GM19239 (cell line): Measurements from ENCODE around the gene NEK11.

Experiments
- DNase-seq: peaks from one replicate; pipeline ENCODE4 v3.0.0; 2011; ENCODE audit warnings: low spot score; ENCODE audit not compliant: insufficient read length
- FAIRE-seq: peaks from 2 replicates; lab custom pipeline; 2011; peaks lifted over from hg19 to GRCh38; lab: Jason Lieb, UNC

NEK11 gene

DNA sequence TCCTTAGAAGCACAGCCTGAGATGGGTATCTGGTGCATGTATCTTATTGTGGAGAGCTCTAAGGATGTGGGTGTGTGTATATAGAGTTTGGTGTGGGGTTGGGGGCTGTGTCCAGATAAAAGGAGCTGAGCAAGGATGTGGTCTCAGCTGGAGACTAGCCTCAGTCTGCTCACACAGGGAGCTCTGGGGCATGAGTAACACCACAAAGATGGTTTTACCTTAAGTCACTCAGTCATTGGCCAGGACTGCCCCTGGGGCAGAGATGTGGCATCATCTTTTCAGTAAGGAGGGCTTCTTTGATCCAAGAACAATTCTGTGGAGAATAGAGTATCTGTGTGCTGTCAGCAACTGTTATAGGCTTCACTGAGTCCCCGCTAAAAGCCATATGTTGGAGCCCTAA lies 191.5 kb downstream of the NEK11 start:
- FAIRE-seq, result no peak
- no peak for DNase-seq

DNA sequence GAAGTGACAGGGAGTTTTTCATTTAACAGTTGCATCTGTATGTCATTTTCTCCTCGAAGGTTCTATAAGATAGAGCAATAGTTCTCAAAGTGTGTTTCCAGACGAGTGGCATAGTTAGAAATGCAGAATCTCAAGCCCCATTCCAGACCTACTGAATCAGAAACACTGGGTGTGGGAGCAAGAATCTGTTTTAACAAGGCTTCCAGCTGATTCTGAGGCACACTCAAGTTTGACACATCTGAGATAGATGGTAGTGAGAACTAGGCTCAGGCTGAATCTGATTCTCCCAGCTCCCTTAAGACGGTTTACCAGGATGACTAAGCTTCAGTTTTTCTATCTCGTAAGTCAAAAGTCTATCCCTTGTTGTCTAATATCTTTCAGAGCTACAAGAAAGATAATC lies 195.1 kb downstream of the NEK11 start:
- no peak for DNase-seq
- FAIRE-seq, result no peak

DNA sequence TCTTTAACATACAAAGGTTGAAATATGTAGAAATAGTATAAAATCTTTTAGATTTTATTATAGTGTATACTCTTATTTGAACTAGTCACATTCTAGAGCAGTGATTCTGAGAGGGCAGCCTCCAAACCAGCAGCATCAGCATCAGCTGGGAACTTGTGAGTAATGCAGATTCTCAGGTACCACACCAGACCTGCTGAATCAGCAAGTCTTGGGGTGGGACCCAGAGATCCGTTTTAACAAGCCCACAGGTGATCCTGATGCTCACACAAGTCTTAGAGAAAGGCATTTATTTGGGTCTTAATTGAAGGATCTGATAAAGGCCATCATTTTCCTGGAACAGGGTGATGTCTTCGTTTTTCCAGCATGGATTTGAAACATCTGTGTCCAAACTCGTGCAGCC lies 195.9 kb downstream of the NEK11 start:
- DNase-seq (no peak), FAIRE-seq (no peak)

DNA sequence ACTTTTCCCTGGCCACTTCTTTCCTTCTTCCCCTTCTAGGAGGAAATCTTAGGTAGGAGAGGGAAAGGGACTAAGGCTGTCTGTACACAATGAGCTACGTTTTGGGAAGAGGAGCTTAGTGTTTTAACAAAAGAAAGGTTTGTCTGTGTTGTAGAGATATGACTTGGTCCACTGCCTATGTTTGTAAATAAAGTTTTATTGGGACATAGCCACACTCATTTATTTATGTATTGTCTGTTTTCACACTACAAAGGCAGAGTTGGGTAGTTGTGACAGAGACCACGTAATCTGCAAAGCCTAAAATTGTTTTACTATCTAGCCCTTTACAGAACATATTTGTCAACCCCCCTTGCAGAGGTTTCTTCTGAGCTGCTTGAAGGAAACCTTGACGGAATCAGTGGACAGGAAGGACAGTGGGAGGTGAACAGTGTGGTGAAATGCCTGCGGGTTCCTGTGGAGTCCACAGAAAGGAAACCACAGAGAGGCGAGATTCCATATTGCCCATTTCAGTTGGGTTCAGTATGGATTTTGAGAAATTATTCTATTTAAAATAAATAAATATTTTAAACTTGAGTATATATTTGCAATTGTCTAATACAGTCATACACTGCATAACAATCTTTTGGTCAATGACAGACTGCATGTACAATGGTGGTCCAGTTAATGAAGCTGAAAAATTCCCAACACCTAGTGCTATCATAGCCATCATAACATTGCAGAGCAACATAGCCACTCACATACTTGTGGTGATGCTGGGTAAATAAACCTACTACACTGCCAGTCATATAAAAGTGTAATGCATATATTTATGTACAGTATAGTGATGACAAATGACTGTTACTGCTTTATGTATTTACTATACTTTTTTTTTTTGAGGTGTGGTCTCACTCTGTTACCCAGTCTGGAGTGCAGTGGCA lies 197.0 kb downstream of the NEK11 start:
- FAIRE-seq (no peak), DNase-seq (no peak)

DNA sequence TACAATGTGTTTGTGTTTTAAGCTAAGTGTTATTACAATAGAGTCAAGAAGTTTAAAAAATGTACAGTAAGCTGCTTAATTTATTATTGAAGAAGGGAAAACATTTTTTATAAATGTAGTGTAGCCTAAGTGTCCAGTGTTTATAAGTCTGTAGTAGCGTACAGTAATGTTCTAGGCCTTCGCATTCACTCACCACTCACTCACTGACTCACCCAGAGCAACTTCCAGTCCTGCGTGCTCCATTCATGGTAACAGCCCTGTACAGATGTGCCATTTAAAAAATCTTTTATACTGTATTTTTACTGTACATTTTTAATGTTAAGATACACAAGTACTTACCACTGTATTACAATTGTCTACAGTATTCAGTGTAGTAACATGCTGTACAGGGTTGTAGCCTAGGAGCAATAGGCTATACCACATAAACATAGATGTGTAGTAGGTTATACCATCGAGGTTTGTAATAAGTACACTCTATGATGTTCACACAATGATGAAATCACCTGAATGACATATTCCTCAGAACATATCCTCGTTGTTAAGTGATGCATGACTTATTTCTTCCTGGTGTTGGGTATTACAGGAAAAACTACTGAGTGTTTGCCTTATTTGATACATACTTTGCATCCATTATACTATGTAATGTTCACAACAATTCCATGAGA lies 198.3 kb downstream of the NEK11 start:
- DNase-seq, result no peak
- no peak for FAIRE-seq

DNA sequence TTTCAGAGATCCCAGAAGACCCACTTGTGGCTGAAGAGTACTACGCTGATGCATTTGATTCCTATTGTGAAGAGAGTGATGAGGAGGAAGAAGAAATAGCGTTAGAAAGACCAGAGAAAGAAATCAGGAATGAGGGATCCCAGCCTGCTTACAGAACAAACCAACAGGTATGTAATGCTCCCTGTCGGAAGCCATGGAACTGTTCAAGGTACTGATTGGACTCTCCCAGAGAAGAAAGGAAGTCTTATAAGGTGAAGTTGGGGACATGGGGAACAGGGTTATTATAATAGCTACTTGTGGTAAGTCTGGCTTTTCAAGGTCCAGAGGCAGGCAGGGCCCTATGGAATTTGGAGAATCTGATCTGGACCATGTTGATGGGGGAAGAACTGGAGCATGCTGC lies 201.8 kb downstream of the NEK11 start:
- DNase-seq (no peak), FAIRE-seq (no peak)

DNA sequence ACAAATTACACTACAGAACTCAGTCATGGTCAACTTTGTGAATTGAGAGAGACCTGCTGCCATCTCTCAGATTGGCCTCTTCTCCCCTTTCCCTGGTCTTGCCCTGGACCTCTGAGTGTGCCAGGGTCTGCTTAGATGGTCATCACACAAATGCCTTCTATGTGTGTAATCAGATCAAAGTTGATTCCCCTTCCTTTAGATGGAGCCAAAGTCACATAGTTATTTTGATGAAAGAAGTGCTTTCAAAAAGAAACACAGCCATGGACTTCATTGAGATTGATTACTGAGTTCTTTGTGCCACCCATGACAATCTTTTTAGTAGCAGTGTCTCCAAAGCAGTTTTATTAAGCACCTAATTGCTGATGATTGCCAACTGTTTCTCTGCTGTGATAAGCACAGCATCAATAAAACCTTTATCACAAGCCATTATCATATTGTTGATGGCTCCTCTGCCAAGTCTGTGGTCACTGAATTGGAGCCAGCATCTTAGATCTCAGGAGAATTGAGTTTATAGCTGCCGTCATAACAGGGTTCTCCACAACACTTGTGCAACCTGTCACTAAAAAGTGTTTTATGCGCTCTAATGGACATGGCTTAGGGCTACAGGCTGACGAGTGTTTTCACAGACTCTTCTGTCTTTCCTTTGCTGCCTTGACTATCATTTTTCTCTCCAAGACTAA lies 205.2 kb downstream of the NEK11 start:
- FAIRE-seq, result no peak

DNA sequence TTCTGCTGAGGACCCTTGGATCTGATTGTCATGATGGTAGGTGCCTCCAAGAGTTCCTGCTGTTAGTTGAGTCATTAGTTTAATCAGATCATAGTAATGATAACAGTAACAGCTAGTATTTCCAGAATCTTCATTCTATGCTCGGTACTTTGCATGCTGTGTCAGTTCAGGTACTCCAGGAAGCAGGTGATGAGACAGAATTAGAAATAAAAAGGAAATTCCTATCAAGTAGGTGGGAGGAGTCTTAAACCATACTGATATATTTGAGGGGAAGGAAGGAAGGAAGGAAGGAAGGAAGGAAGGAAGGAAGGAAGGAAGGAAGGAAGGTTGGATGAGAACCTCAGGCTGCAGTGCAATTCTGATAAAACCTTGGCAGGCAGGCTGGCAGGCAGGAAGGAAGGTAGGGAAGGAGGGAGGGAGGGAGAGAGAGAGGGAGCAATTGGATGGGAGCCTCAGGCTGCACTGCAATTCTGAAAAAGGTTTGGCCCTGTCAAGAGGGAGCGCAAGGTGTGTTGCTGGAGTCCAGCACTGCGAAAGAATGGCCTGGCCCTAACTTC lies 206.1 kb downstream of the NEK11 start:
- FAIRE-seq (no peak), DNase-seq (no peak)

More for the DNA sequence above, 205.2 kb downstream of the NEK11 start:
- DNase-seq, result no peak

DNA sequence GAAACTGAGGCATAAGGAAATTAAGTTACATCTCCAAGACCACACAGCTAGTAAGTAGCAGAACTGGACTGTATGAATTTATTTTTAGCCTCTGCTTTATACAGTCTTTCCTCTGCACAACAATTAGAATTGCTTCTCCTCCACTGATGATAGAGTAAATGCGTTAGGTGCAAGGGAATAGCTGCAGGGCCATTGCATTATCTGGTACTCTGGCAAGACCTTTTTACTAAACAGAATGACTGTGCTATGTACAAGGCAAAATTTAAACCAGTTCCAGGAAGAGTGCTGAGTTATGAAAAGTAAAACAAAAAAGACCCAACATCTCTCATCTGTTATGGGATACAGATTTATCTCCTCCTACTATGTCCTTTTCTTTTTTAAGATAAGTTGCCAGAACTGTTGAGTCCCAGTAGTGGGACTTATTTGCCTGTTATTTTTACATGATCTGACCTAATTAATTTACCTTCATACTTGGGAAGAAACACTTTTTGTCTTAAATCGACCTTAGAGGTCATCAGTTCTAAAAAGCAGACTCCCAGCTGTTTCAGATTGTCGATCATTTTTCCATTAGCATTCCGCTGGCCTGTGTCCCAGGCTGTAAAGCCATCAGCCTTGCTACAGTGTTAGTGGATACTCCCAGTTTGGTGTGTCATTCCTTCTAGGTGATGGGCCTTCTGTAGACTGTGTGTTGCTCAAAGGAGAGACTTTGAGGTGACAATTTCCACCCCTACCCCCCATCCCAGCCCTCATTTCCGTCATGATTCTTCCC lies 207.4 kb downstream of the NEK11 start:
- no peak for FAIRE-seq
- no peak for DNase-seq

DNA sequence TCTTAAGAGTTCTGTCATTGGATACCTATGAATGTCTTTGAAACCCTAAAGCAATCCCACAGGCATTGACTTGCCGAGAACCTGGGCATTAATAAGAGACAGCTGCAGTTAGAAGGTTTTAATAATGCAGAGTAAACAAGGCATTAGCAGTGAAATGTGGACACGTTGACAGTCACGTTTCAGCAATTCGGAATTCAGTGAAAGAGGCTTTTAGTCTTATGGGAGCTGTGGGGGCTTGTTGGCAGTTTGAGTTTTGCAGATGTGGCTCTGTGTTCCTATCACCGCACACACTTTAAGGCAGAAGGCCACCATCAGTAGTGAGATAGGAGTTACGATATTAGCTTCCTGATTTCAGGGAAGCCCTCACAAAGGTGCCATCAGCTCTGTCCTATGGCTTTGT lies 209.7 kb downstream of the NEK11 start:
- FAIRE-seq, result no peak
- no peak for DNase-seq

DNA sequence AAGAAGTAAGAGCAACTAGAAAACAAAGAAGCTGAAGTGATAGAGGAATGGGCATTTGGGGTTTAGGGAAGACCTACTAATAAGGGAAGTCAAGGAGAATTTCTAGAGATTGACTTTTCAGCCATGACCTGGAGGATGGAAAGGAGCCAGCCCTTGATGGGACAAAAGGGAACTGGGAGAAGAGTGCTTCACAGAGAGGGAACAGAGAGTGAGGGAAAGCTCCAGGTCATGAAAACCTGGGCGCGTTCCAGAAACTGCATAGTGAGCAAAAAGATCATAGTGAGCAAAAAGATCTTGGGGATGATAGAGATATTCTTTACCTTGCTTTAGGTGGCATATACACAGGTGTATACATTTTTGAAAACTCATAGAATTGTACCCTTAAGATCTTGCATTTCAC lies 211.8 kb downstream of the NEK11 start:
- DNase-seq, result no peak

DNA sequence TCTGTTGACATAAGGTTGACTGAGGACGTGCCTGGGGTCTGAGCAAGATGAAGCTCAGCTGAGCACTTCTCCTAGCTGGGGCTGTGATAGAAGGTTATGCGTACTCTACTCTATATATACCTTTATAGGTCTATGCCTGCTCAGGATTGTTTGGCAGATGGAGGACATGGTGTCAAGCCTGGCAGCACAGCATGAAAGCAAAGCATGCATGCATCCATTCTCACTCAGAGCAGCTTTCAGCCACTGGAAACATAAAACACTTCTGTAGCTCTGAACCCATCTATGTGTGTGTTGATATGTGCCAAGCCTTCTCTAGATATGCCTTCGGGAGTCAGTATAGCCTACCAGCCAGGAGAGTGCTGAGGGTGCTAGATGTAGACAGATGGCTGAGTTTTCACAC lies 212.6 kb downstream of the NEK11 start:
- FAIRE-seq (no peak), DNase-seq (no peak)

More for the DNA sequence above, 211.8 kb downstream of the NEK11 start:
- no peak for FAIRE-seq

DNA sequence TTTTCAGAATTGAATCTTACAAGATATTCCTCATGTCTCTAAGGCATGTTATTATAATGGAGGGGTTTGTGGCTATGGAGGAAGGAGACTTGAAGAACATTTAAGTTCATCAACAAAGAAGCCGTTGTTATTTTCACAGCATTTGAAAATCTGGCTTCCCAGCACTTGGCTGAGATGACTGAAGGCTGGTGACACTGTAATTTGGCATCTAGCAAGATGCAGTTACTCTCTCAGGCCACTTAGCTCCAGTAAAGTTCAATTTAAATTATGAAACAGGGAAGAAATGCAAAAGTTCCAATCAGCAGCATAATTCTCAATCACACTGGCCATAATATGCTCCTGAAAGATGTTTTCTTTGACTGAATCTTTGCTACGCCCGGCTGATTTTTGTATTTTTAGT lies 215.5 kb downstream of the NEK11 start:
- no peak for DNase-seq
- no peak for FAIRE-seq

DNA sequence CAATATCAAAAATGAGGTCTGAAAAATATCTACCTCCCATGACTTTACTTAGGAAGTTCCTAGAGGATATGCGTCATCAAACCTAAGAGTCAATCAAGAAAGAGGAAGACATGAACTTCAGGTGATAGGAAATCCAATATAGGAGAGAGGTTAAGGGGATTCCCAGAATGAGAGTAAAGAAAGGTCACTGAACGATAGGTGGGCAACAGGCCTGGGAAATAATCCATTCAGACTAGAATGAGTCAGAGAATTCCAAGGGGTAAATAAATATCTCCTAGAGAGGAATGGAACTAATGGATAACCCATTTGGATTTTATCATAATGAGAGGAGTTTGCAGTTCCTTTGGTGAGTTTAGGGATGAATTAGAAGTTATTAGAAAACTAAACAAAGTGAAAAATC lies 223.8 kb downstream of the NEK11 start:
- no peak for FAIRE-seq
- no peak for DNase-seq

DNA sequence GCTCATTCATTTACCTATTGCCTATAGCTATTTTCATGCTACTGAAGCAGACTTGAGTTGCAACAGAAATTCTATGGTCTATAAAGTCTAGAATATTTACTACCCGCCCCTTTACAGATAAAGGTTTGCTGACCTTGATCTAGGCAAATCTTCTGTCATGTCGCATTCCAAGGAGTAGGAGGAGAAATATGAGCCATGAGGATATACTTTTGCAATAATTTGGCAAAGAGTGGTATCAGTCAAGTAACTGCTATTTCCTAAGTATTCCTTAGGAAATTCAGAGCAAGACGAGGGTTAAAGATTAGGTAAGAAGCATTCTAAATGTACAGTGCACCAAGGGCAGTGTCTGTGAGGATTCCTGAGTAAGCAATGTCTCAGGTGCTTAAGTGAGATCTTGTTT lies 233.8 kb downstream of the NEK11 start:
- no peak for FAIRE-seq
- no peak for DNase-seq

DNA sequence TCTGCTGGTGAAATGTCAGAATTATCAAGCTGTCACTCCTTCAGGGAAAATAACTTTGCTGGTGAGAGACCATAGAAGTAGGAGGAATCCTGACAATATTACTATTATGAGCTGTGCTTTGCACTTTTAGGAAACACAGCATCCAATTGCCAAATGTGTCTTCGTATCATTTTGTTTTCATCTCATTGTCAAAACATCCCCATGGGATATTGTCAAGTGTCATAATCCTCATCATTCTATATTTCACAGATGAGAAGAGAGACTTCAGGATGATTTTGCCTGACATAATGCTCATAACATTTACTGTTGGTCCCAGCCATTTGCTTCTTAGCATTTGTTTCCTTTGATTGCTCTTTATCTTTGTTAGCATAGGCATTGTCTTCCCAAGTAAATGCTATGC lies 234.4 kb downstream of the NEK11 start:
- DNase-seq (no peak), FAIRE-seq (no peak)

DNA sequence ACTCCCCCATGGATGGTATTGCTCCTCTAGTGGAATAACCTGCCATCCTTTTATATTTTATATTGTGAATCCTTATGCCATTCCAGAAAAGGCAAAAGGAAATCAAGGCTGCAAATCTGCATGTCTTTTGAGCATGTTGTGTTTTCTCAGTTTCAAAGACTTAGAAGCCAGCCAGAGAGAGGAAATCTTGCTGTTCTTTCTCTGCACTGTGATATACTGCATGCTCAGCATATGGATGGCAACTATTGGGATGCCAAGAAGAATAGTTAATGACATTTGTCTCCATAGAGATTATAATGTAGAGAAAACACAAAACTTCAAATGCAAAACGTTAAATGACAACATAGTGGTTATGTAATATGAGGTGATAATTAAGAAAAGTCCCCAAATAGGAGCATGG lies 248.9 kb downstream of the NEK11 start:
- FAIRE-seq (no peak), DNase-seq (no peak)

DNA sequence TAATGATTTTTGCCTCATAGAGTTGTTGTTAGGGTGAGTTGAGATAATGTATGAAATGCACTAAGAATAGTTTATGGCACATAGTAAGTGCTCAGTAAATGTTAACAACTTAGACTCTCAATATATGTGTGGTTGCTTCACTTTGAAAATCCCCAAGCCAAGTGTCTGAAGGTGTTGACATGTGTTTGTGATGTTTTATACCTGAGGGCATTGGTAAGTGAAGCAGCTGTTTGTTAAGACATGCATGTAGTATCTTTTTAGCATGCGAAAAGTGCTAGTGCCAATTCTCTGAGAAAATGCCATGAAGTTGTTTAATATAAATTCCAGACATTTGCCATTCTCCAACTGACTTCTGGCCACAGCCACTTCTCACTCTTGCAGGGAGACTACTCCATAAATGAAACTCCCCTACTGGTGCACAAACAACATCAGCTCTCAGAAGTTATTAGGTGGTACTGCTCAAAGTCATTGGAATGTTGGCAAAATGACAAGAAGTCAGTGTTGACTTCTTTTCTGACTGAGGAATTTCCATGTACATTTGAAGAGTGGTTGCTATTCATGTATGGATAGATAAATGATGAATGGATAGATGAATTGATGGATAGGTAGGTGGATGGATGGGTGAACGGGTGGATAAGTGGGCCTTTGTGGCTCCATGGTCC lies 251.3 kb downstream of the NEK11 start:
- no peak for DNase-seq
- FAIRE-seq, result no peak

DNA sequence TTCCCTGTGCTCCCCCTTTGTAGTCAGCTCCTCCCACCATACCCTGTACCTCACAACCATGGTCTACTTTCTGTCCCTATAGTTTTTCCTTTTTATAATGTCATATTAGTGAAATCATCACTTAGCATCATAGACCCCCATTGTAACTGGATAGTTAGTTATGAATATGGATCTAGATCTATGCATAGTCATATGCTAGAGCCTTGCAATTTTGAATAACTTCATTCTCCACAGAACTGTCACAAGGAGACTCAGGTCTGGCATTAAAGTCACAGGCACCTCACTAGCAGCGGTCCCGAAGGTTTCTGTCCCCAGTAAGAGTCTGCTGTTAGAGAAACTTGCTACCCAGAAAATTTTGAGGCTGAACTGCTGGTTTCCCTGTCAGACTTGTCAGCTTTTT lies 252.9 kb downstream of the NEK11 start:
- no peak for FAIRE-seq

DNA sequence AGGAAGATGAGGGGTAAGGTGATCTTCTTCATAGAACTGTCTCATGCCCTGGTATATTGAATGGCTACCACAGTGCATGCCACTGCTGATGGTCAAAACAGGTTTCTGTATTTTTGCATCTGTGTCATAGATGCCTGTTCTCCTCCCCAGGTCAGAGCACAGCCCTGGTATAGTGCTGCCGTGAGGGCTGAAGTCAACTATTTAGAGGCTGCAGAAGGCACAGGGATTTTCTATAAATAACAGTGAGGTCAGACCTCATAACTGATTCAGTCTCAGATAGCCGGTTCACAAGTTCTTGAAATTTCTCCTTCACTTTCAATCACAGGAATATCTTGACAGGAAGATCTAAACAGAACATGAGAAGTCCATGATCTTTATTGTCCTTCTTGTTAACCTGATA lies 255.7 kb downstream of the NEK11 start:
- FAIRE-seq (no peak), DNase-seq (no peak)

More for the DNA sequence above, 252.9 kb downstream of the NEK11 start:
- no peak for DNase-seq
